ENCODE data around the gene TBX18.

The TBX18 gene

GRCh38 chr6:84764332-84765049, at the start of gene TBX18:
TBX18 (minus strand) TSS chr6:84764598; CDS start chr6:84764181, 417 bp downstream.
- Mint-ChIP-seq H3K36me3 (peaks cover 5% of the 10 kb centered on the region), H3K27me3 (peaks cover 42% of the 10 kb centered on the region), H3K9me3 (ENCODE audit: low read depth) (no peaks in the 10 kb centered on the region), H3K4me1 (ENCODE audit: low read depth) (peaks cover 7% of the 10 kb centered on the region), H3K4me3 (peak within 1 kb of the TSS; percentile 65), H3K27ac (peak within 1 kb of the TSS; percentile 4)

DNA sequence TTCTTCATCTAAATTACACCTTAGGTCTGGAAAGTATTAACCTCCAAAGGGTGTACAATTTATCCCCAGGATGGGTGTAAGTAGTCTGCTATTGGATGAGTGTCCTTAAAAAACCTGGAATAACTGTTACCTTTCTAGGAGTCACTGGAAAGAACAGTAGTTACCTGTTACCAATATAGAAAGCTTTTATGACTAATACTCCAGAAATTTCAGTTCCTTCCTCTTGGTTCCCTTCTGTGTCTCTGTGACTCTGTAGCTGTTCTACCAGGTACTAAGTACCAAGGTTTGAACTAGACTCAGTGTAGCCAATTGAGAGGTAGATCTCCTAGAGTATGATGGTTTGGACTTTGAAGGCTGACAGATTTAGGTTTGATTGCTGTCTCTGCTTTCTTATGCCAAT, 47.0 kb upstream of the TBX18 start:
- Mint-ChIP-seq H3K4me3 (no peak overlapping the region), H3K9me3 (ENCODE audit: low read depth) (peaks cover 4% of the 10 kb centered on the region), H3K27ac (no peak overlapping the region), H3K4me1 (ENCODE audit: low read depth) (no peaks in the 10 kb centered on the region), H3K27me3 (no peaks in the 10 kb centered on the region), H3K36me3 (no peaks in the 10 kb centered on the region)

- Mint-ChIP-seq H3K9me3 (ENCODE audit: low read depth) (no peaks in the 10 kb centered on the region), H3K4me3 (no peak overlapping the region), H3K4me1 (ENCODE audit: low read depth) (no peaks in the 10 kb centered on the region), H3K27me3 (no peaks in the 10 kb centered on the region), H3K36me3 (no peaks in the 10 kb centered on the region), H3K27ac (no peak overlapping the region)
These were observed 45.1 kb upstream of the TBX18 start for GRCh38 chr6:84809455-84809854.

GRCh38 chr6:84808491-84809061, 44.2 kb upstream of the TBX18 start:
- Mint-ChIP-seq H3K36me3 (no peaks in the 10 kb centered on the region), H3K27me3 (no peaks in the 10 kb centered on the region), H3K9me3 (ENCODE audit: low read depth) (no peaks in the 10 kb centered on the region), H3K4me3 (no peak overlapping the region), H3K4me1 (ENCODE audit: low read depth) (no peaks in the 10 kb centered on the region), H3K27ac (no peak overlapping the region)

GRCh38 chr6:84805145-84805544, 40.7 kb upstream of the TBX18 start:
- Mint-ChIP-seq H3K36me3 (no peaks in the 10 kb centered on the region), H3K27me3 (no peaks in the 10 kb centered on the region), H3K4me3 (no peak overlapping the region), H3K4me1 (ENCODE audit: low read depth) (no peaks in the 10 kb centered on the region), H3K27ac (no peak overlapping the region), H3K9me3 (ENCODE audit: low read depth) (no peaks in the 10 kb centered on the region)

DNA sequence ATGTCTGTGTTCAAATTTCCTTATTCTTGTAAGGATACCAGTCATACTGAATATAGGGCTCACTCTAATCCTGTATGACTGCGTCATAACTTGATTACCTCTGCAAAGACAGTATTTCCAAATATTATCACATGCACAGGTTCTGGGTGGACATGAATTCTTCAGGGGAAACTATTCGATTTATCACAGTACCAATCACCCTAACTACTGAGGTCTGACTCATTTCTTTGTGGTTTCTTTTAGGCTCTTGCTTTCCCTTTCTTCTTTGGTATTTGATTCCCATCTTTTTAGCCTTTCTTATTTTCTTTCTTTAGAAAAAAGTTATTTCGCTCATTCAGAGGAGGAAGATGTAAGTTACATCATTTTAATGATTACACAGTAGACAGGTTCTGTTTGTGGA, 40.3 kb upstream of the TBX18 start:
- Mint-ChIP-seq H3K36me3 (no peaks in the 10 kb centered on the region), H3K4me3 (no peak overlapping the region), H3K27me3 (no peaks in the 10 kb centered on the region), H3K9me3 (ENCODE audit: low read depth) (no peaks in the 10 kb centered on the region), H3K4me1 (ENCODE audit: low read depth) (no peaks in the 10 kb centered on the region), H3K27ac (no peak overlapping the region)

- Mint-ChIP-seq H3K36me3 (no peaks in the 10 kb centered on the region), H3K4me1 (ENCODE audit: low read depth) (no peaks in the 10 kb centered on the region), H3K9me3 (ENCODE audit: low read depth) (peaks cover 11% of the 10 kb centered on the region), H3K4me3 (no peak overlapping the region), H3K27me3 (no peaks in the 10 kb centered on the region), H3K27ac (no peak overlapping the region)
These were observed 36.9 kb upstream of the TBX18 start for GRCh38 chr6:84801250-84801649.

DNA sequence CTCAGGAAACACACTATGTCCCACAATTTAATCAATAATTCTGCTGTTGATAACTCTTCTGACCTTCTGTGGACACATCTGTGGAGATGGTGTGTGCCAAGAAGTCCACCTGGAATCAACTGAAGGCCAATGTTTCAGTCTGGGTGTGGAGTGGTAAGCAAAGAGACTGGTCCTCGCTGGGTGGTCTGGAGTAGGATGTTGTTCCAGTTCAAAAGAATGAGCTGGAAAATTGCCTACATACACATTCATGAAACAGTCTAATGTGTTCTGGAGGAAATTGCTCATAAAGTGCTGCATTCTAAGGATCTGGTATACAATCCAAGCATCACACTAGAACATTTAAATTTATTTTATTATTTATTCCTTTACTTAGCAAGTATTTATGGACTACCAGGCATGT, 33.9 kb upstream of the TBX18 start:
- H3K36me3 Mint-ChIP-seq, result no peaks in the 10 kb centered on the region
- no peaks in the 10 kb centered on the region for H3K27me3 Mint-ChIP-seq
- H3K4me3 Mint-ChIP-seq, result no peak overlapping the region
- H3K4me1 Mint-ChIP-seq (ENCODE audit: low read depth), result no peaks in the 10 kb centered on the region
- no peak overlapping the region for H3K27ac Mint-ChIP-seq
- H3K9me3 Mint-ChIP-seq (ENCODE audit: low read depth), result peaks cover 17% of the 10 kb centered on the region

GRCh38 chr6:84796343-84796742, 31.9 kb upstream of the TBX18 start:
- H3K4me3 Mint-ChIP-seq, result no peak overlapping the region
- H3K27me3 Mint-ChIP-seq, result peaks cover 2% of the 10 kb centered on the region
- H3K27ac Mint-ChIP-seq, result no peak overlapping the region
- peaks cover 17% of the 10 kb centered on the region for H3K9me3 Mint-ChIP-seq (ENCODE audit: low read depth)
- H3K4me1 Mint-ChIP-seq (ENCODE audit: low read depth), result no peaks in the 10 kb centered on the region
- H3K36me3 Mint-ChIP-seq, result no peaks in the 10 kb centered on the region

DNA sequence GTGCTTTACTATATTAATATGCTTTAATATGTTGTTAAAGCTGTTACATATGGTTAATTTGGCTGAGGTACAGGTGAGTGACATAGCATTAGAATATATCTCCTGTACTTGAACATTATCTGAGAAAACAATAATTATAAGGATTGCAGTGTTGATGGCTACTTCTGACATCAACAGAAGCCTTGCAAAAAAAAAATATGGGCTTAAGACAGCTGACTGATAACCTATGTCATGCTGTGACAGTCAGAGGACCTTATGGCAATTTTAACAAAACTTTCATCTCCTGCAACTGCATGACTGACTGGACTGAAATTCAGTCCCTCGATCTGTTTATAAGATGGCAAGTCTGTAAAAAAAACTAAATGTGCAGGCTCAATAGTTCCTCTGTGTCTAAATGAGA, 27.5 kb upstream of the TBX18 start:
- H3K9me3 Mint-ChIP-seq (ENCODE audit: low read depth), result peaks cover 12% of the 10 kb centered on the region
- no peak overlapping the region for H3K27ac Mint-ChIP-seq
- no peaks in the 10 kb centered on the region for H3K36me3 Mint-ChIP-seq
- H3K4me3 Mint-ChIP-seq, result no peak overlapping the region
- H3K4me1 Mint-ChIP-seq (ENCODE audit: low read depth), result no peaks in the 10 kb centered on the region
- peaks cover 5% of the 10 kb centered on the region for H3K27me3 Mint-ChIP-seq

DNA sequence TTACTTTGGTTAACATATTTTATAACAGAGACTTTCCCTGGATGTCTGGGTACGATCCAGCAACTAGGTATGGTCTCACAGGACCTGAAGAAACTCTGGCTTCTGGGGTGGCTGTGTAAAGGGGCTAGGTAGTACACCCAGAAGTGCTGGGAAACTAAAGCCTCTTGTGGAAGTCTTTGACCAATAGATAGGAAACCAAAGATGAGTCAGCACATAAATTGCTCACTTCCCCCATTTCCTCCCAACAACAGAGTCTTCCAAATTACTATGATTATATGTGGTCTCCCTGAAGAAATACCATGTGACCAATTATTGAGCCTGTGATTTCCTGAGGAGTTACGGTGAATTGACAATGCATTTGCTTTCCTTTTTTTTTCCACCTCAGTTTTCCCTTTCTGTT, 26.8 kb upstream of the TBX18 start:
- Mint-ChIP-seq H3K4me3 (no peak overlapping the region), H3K27ac (no peak overlapping the region), H3K4me1 (ENCODE audit: low read depth) (no peaks in the 10 kb centered on the region), H3K9me3 (ENCODE audit: low read depth) (peaks cover 6% of the 10 kb centered on the region), H3K36me3 (no peaks in the 10 kb centered on the region), H3K27me3 (peaks cover 5% of the 10 kb centered on the region)

- Mint-ChIP-seq H3K9me3 (ENCODE audit: low read depth) (no peaks in the 10 kb centered on the region), H3K27me3 (peaks cover 5% of the 10 kb centered on the region), H3K27ac (no peak overlapping the region), H3K36me3 (no peaks in the 10 kb centered on the region), H3K4me3 (no peak overlapping the region), H3K4me1 (ENCODE audit: low read depth) (no peaks in the 10 kb centered on the region)
These were observed 24.8 kb upstream of the TBX18 start for GRCh38 chr6:84789170-84789569.

- Mint-ChIP-seq H3K4me1 (ENCODE audit: low read depth) (no peaks in the 10 kb centered on the region), H3K27me3 (peaks cover 5% of the 10 kb centered on the region), H3K27ac (no peak overlapping the region), H3K9me3 (ENCODE audit: low read depth) (no peaks in the 10 kb centered on the region), H3K36me3 (no peaks in the 10 kb centered on the region), H3K4me3 (no peak overlapping the region)
These were observed 24.3 kb upstream of the TBX18 start for GRCh38 chr6:84788689-84789088.

DNA sequence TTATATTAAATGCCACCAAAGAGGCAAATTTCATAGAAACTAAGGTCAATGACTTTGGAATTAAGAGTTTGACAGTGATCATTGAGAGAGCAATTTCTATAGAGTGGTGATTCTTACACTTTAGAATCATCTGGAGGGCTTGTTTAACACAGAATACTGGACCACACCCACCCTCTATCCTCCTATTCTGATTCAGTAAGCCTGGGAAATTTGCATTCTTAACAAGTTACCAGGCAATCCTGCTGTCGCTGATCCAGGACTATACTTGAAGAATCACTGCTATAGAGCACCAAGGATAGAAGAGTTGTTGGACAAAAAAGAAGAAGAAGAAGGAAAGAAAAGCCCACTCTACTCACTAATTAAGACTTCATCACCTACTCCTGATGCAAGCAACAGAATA, 21.3 kb upstream of the TBX18 start:
- Mint-ChIP-seq H3K9me3 (ENCODE audit: low read depth) (no peaks in the 10 kb centered on the region), H3K27me3 (peaks cover 6% of the 10 kb centered on the region), H3K27ac (no peak overlapping the region)

DNA sequence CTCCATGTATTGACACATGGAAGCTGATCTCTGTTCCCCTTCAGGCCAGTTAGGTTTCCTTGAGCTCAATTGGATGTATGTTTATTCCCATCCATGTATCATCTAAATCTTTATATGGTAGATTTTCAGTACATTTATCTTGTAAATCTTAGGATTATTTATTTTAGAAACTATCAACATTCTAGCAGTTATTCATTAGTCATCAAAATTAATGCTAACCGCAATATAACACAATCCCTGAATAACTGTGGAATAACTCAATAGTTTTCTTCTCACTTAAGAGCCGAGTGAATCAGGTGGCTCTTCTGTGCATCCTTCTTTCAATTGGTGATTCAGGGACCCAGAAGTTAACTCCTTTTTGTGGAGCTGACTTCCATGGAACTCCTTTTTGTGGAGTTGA, 15.5 kb upstream of the TBX18 start:
- Mint-ChIP-seq H3K9me3 (ENCODE audit: low read depth) (no peaks in the 10 kb centered on the region), H3K27me3 (peaks cover 41% of the 10 kb centered on the region), H3K36me3 (no peaks in the 10 kb centered on the region), H3K27ac (no peak overlapping the region), H3K4me3 (no peak overlapping the region), H3K4me1 (ENCODE audit: low read depth) (peaks cover 2% of the 10 kb centered on the region)

More for the DNA sequence above, 21.3 kb upstream of the TBX18 start:
- Mint-ChIP-seq H3K36me3 (no peaks in the 10 kb centered on the region), H3K4me3 (no peak overlapping the region), H3K4me1 (ENCODE audit: low read depth) (no peaks in the 10 kb centered on the region)

- Mint-ChIP-seq H3K4me3 (no peak overlapping the region), H3K36me3 (no peaks in the 10 kb centered on the region), H3K27ac (no peak overlapping the region), H3K4me1 (ENCODE audit: low read depth) (peaks cover 2% of the 10 kb centered on the region), H3K9me3 (ENCODE audit: low read depth) (no peaks in the 10 kb centered on the region), H3K27me3 (peaks cover 41% of the 10 kb centered on the region)
These were observed 15.0 kb upstream of the TBX18 start for GRCh38 chr6:84779380-84779779.

Data from activated naive CD8-positive, alpha-beta T cell (primary cell).